Transverse colon (tissue), 4 donors: Measurements from ENCODE around the gene BCL2L13.
"Not testable (repeated sequence)": the region's sequence is repeated elsewhere in the genome, so short reads cannot be mapped to it uniquely, and the experiment has no call there.

ENCODE experiments used
- CTCF ChIP-seq, 5 experiments: fragments of 200-600 bp in 3 of 5; fragments of 450-650 bp in 2 of 5; sonication (generic) in 3 of 5; IDR thresholded peaks; 1 replicate in 2 of 5; 2 replicates in 3 of 5; pipeline ENCODE4 v1.5.1; 2016 to 2017; ENCODE audit warnings: antibody characterized with exemption in 5 of 5, inconsistent platforms in 3 of 5, mild to moderate bottlenecking in 2 of 5, moderate library complexity in 1 of 5
- EP300 ChIP-seq: sonication (generic); formaldehyde crosslinking; IDR thresholded peaks from one replicate; pipeline ENCODE4 v1.6.1; 2017; ENCODE audit warnings: antibody characterized with exemption, low read depth
- POLR2A ChIP-seq: fragments of 450-650 bp; IDR thresholded peaks from one replicate; pipeline ENCODE4 v1.6.1; 2016; ENCODE audit warnings: antibody characterized with exemption, mild to moderate bottlenecking, moderate library complexity
- POLR2AphosphoS5 ChIP-seq, 3 donors: sonication (generic); formaldehyde crosslinking; IDR thresholded peaks; one replicate each; pipeline ENCODE4 v1.6.1; 2016; ENCODE audit warnings: antibody characterized with exemption in 3 of 3

GRCh38 chr22:17697196-17697595 is 58.6 kb downstream of the BCL2L13 start:
- not testable (repeated sequence) for TF ChIP-seq POLR2A; EP300; CTCF (IDR thresholded peaks at IDR 0.05); POLR2AphosphoS5 (IDR thresholded peaks at IDR 0.05)
